ENCODE results near the gene SND1.

Gene SND1

GRCh38 chr7:127838816-127839415 lies 186.9 kb downstream of the SND1 start:
- no peak for DNase-seq

- no peak for DNase-seq
Observed at GRCh38 chr7:127840226-127840951, 188.4 kb downstream of the SND1 start.

- no peak for DNase-seq
Observed at GRCh38 chr7:127844165-127844564, 192.2 kb downstream of the SND1 start.

GRCh38 chr7:127844707-127845331 lies 192.8 kb downstream of the SND1 start:
- no peak for DNase-seq

GRCh38 chr7:127845522-127846214 lies 193.7 kb downstream of the SND1 start:
- no peak for DNase-seq

- DNase-seq: no peak
Observed at GRCh38 chr7:127847641-127848040, 195.6 kb downstream of the SND1 start.

- DNase-seq: no peak
Observed at GRCh38 chr7:127848241-127848640, 196.2 kb downstream of the SND1 start.

- DNase-seq: no peak
Observed at GRCh38 chr7:127850195-127850594, 198.2 kb downstream of the SND1 start.

- no peak for DNase-seq
Observed at GRCh38 chr7:127854383-127854782, 202.4 kb downstream of the SND1 start.

GRCh38 chr7:127857464-127857841 lies 205.5 kb downstream of the SND1 start:
- DNase-seq: no peak

- DNase-seq: no peak
Observed at GRCh38 chr7:127858091-127858914, 206.3 kb downstream of the SND1 start.

- DNase-seq: no peak
Observed at GRCh38 chr7:127858915-127859189, 206.9 kb downstream of the SND1 start.

GRCh38 chr7:127859330-127859729 lies 207.3 kb downstream of the SND1 start:
- DNase-seq: no peak

GRCh38 chr7:127862525-127862924 lies 210.5 kb downstream of the SND1 start:
- no peak for DNase-seq

- no peak for DNase-seq
Observed at GRCh38 chr7:127863082-127863481, 211.1 kb downstream of the SND1 start.

- DNase-seq: no peak
Observed at GRCh38 chr7:127865466-127865865, 213.5 kb downstream of the SND1 start.

GRCh38 chr7:127870231-127870907 lies 218.4 kb downstream of the SND1 start:
- DNase-seq: no peak

- DNase-seq: no peak
Observed at GRCh38 chr7:127871226-127871625, 219.2 kb downstream of the SND1 start.

GRCh38 chr7:127872122-127872521 lies 220.1 kb downstream of the SND1 start:
- no peak for DNase-seq

- DNase-seq: no peak
Observed at GRCh38 chr7:127873151-127873550, 221.2 kb downstream of the SND1 start.

GRCh38 chr7:127873715-127874636 lies 222.0 kb downstream of the SND1 start:
- no peak for DNase-seq
